Endothelial cell (in vitro differentiated cells): ENCODE results near the gene PPP2R3C. TPM values are rescaled to one million over a fixed set of nuclear protein-coding genes. Genes with fewer than 3 reads are reported as not detected.

ENCODE experiments used
- DNase-seq: peaks from one replicate; pipeline ENCODE4 v3.0.0; 2021; ENCODE audit warnings: low spot score
- H3K27ac Mint-ChIP-seq: one replicate; pipeline ENCODE4 v1.8.0; 2021; ENCODE audit warnings: mixed read lengths, inconsistent platforms; ENCODE audit not compliant: unreplicated experiment
- H3K27me3 Mint-ChIP-seq: one replicate; pipeline ENCODE4 v1.8.0; 2021; ENCODE audit warnings: mild to moderate bottlenecking, moderate library complexity, mixed read lengths, inconsistent platforms; ENCODE audit not compliant: unreplicated experiment
- H3K36me3 Mint-ChIP-seq: one replicate; pipeline ENCODE4 v1.8.0; 2021; ENCODE audit warnings: mild to moderate bottlenecking, low read depth, mixed read lengths, inconsistent platforms; ENCODE audit not compliant: unreplicated experiment
- H3K4me1 Mint-ChIP-seq: one replicate; pipeline ENCODE4 v1.8.0; 2021; ENCODE audit warnings: mild to moderate bottlenecking, mixed read lengths, inconsistent platforms; ENCODE audit not compliant: unreplicated experiment
- H3K4me3 Mint-ChIP-seq: one replicate; pipeline ENCODE4 v1.8.0; 2021; ENCODE audit warnings: mild to moderate bottlenecking, mixed read lengths, inconsistent platforms; ENCODE audit not compliant: unreplicated experiment
- H3K9me3 Mint-ChIP-seq: one replicate; pipeline ENCODE4 v1.8.0; 2021; ENCODE audit warnings: mixed read lengths, inconsistent platforms; ENCODE audit not compliant: unreplicated experiment
- total RNA-seq: library from RNA; stranded (reverse); fragmentation: NEBNext Ultra II Directional; extraction: Animal tissue kit (Norgen Biotek cat#: 25700); gene quantifications from one replicate; pipeline ENCODE4 v1.2.1, GENCODE V29; 2021; ENCODE audit not compliant: unreplicated experiment
- TF ChIP-seq, protein P1 (sequence below): fragments of 200-600 bp; sonication (generic); IDR thresholded peaks from one replicate; pipeline ENCODE4 v1.5.0; 2021; ENCODE audit warnings: antibody characterized with exemption; ENCODE audit not compliant: unreplicated experiment

Gene PPP2R3C
- total RNA-seq, 1 donor from 2014 or later, result 29.1 TPM

DNA sequence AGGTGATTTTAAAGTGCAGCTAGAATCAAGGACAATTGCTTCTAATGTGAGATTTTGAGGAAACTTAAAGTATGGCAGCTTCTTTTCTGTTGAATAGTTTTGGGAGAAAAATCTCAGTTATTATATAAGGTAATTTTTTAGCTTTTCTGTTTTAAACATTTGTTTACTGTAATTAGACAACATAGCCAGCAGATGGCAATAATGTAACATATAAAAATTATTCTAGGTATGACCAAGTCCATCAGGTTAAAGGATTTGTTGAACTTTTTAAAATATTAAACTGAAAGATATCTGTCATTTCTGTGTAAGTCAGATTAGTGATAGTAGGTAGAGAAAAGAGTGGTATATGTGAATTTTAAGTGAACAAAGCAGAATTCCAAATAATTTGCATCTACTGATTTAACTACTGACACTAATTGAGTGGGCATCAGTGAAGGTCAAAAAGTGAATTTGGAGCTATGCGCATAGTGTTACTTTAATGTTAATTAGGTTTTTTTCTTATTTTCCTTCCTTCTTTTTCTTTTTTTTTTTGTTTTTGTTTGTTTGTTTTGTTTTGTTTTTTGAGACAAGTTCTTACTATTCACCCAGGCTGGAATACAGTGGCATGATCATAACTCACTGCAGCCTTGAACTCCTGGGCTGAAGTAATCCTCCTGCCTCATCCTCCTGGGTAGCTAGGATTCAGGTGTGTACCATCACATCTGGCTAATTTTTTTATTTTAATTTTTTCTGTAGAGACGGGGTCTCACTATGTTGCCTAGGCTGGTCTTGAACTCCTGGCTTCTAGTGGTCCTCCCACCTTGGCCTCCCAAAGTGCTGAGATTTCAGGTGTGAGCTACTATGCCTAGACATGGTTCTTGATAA, 19.2 kb upstream of the PPP2R3C start:
- H3K9me3 Mint-ChIP-seq, result no peaks in the 10 kb centered on the region
- H3K4me1 Mint-ChIP-seq, result no peaks in the 10 kb centered on the region
- TF ChIP-seq, protein P1, sequence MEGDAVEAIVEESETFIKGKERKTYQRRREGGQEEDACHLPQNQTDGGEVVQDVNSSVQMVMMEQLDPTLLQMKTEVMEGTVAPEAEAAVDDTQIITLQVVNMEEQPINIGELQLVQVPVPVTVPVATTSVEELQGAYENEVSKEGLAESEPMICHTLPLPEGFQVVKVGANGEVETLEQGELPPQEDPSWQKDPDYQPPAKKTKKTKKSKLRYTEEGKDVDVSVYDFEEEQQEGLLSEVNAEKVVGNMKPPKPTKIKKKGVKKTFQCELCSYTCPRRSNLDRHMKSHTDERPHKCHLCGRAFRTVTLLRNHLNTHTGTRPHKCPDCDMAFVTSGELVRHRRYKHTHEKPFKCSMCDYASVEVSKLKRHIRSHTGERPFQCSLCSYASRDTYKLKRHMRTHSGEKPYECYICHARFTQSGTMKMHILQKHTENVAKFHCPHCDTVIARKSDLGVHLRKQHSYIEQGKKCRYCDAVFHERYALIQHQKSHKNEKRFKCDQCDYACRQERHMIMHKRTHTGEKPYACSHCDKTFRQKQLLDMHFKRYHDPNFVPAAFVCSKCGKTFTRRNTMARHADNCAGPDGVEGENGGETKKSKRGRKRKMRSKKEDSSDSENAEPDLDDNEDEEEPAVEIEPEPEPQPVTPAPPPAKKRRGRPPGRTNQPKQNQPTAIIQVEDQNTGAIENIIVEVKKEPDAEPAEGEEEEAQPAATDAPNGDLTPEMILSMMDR, result peak; percentile 81
- peaks cover 8% of the 10 kb centered on the region for H3K36me3 Mint-ChIP-seq
- DNase-seq, result no peak
- H3K27ac Mint-ChIP-seq, result no peak overlapping the region
- peaks cover 3% of the 10 kb centered on the region for H3K27me3 Mint-ChIP-seq
- no peak overlapping the region for H3K4me3 Mint-ChIP-seq

DNA sequence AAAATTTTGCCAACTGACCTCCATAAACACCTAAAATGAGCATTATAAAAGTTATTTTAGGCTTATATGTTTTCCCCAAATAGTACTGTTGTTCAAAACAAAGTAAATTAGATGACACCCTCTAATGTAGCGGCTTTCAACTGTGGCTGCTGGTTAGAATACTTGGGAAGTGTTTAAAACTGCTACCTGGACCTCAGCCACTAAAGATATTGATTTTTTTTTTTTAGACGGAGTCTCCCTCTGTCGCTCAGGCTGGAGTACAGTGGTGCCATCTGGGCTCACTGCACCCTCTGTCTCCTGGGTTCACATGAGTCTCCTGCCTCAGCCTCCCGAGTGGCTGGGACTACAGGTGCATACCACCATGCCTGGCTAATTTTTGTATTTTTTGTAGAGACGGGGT, 16.8 kb upstream of the PPP2R3C start:
- H3K27me3 Mint-ChIP-seq, result peaks cover 1% of the 10 kb centered on the region
- peaks cover 21% of the 10 kb centered on the region for H3K36me3 Mint-ChIP-seq
- H3K4me3 Mint-ChIP-seq, result no peak overlapping the region
- TF ChIP-seq, protein P1, result no peak
- no peaks in the 10 kb centered on the region for H3K9me3 Mint-ChIP-seq
- no peak overlapping the region for H3K27ac Mint-ChIP-seq
- H3K4me1 Mint-ChIP-seq, result peaks cover 4% of the 10 kb centered on the region
- no peak for DNase-seq

DNA sequence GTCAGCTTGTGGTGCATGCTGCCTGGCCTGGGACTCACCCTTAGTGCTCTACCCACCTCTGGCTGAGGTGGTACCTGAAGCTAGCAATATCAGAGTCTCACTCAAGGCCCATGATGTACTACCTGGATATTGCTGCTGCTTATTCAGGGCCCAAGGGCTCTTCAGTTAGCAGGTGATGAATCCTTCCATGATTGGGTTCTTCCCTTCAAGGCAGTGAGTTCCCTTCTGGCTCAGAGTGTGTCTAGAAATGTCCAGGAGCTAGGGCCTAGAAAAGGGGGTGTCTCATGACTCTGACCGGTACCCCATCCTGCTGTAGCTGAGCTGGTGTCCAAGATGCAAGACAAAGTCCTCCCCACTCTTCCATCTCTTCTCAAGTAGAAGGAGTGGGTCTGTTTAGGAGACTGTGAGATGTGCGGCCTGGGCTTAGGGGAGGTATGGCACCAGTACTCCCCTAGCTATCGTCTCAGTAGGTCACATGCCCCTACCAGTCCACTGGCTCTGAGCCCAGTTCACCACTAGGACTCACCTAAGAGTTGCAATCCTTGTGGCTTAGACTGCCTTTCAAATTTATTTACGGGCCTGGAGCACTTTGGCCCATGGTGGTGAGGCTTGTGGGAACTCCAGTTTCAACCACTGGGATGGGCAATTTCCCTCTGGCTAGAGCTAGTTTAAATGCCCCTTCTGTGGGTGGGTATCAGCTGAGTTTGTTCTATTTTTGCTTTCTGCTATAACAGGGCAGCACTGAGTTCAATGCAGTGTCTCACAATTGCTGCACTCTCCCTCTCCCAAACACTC, 12.7 kb upstream of the PPP2R3C start:
- Mint-ChIP-seq H3K4me3 (no peak overlapping the region), H3K9me3 (no peaks in the 10 kb centered on the region), H3K27me3 (peaks cover 4% of the 10 kb centered on the region), H3K4me1 (peaks cover 10% of the 10 kb centered on the region), H3K27ac (no peak overlapping the region), H3K36me3 (peaks cover 32% of the 10 kb centered on the region)
- TF ChIP-seq, protein P1, result no peak
- DNase-seq, result no peak

DNA sequence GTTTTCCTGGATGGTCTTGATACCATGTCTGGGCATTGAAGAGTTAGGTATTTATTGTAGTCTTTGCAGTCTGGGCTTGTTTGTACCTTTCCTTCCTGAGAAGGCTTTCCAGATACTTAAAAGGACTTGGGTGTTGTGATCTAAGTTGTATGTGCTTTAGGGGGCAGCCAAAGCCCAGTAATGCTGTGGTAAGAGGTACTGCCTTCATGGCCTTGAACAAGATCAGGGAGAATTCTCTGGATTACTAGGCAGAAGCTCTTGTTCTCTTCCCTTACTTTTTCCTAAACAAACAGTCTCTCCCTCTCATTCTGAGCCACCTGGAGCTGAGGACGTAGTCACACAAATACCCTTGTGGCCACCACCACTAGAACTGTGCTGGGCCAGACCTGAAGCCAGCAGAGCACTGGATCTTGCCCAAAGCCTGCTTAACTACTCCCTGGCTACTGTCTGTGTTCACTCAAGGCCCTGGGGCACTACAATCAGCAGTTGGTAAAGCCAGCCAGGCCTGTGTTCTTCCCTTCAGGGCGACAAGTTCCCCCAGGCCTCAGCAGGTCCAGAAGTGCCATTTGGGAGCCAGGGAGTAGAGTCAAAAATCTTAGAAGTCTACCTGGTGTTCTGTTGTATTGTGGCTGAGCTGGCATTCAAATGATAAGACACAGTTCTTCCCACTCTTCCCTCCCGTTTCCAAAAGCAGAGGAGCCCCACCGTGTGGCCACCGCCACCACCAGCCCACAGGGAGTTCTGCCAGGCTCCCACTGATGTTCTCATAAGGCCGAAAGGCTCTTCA, 11.9 kb upstream of the PPP2R3C start:
- Mint-ChIP-seq H3K9me3 (no peaks in the 10 kb centered on the region), H3K27ac (peak overlapping the region; percentile 61), H3K4me3 (peak overlapping the region; percentile 72), H3K27me3 (peaks cover 4% of the 10 kb centered on the region), H3K36me3 (peaks cover 32% of the 10 kb centered on the region), H3K4me1 (peaks cover 10% of the 10 kb centered on the region)
- DNase-seq, result no peak
- TF ChIP-seq, protein P1, result no peak
